Activated CD4-positive, alpha-beta T cell treated with anti-CD3 and anti-CD28 coated beads, Interleukin-2, amount 10 ng/mL, durations not matched to agents 24 days and 14 days (primary cell): Measurements from ENCODE around the gene FRS2. TPM values are rescaled to one million over a fixed set of nuclear protein-coding genes. Genes with fewer than 3 reads are reported as not detected.

Source experiments
- DNase-seq: peaks from one replicate; pipeline ENCODE4 v3.0.0; 2022
- H3K27ac Mint-ChIP-seq: one replicate; pipeline ENCODE4 v1.8.0; 2022; ENCODE audit warnings: mild to moderate bottlenecking, mixed read lengths
- H3K27me3 Mint-ChIP-seq: one replicate; pipeline ENCODE4 v1.8.0; 2022; ENCODE audit warnings: mixed read lengths
- H3K36me3 Mint-ChIP-seq: one replicate; pipeline ENCODE4 v1.8.0; 2022; ENCODE audit warnings: low read depth, mild to moderate bottlenecking, mixed read lengths
- H3K4me1 Mint-ChIP-seq: one replicate; pipeline ENCODE4 v1.8.0; 2021; ENCODE audit warnings: mixed read lengths
- H3K4me3 Mint-ChIP-seq: one replicate; pipeline ENCODE4 v1.8.0; 2022; ENCODE audit warnings: mild to moderate bottlenecking, moderate library complexity, mixed read lengths
- H3K9me3 Mint-ChIP-seq: one replicate; pipeline ENCODE4 v1.8.0; 2021; ENCODE audit warnings: mixed read lengths
- intact Hi-C: fragments of 100-400 bp; cut with micrococcal nuclease; formaldehyde crosslinking; loops from one replicate; pipeline ENCODE4 v1.15.1; 2023
- total RNA-seq: library from RNA; stranded (reverse); gene quantifications from 2 replicates; pipeline ENCODE4 v1.2.3, GENCODE V29; 2022

The FRS2 gene
- total RNA-seq, 1 donor from 2014 or later: 13.6 TPM

- intact Hi-C loops: loop anchor here (5.0 kb wide), 1 partner anchor 35 kb away; no protein-coding TSS in a partner anchor
- H3K4me1 Mint-ChIP-seq: peaks cover 14% of the 10 kb centered on the region
- peak overlapping the region; percentile 9 for H3K27ac Mint-ChIP-seq
- H3K27me3 Mint-ChIP-seq: no peaks in the 10 kb centered on the region
- no peak overlapping the region for H3K4me3 Mint-ChIP-seq
- H3K36me3 Mint-ChIP-seq: peaks cover 2% of the 10 kb centered on the region
- no peaks in the 10 kb centered on the region for H3K9me3 Mint-ChIP-seq
- peak; percentile 65 for DNase-seq
Observed at GRCh38 chr12:69497308-69498026, 27.3 kb downstream of the FRS2 start.

- Mint-ChIP-seq H3K9me3 (no peaks in the 10 kb centered on the region), H3K4me1 (peaks cover 14% of the 10 kb centered on the region), H3K36me3 (peaks cover 4% of the 10 kb centered on the region), H3K27ac (no peak overlapping the region), H3K27me3 (no peaks in the 10 kb centered on the region), H3K4me3 (no peak overlapping the region)
- DNase-seq: no peak
- intact Hi-C loops: no loop called here
Observed at GRCh38 chr12:69500631-69501030, 30.4 kb downstream of the FRS2 start.

GRCh38 chr12:69501154-69501895 lies 31.1 kb downstream of the FRS2 start:
- Mint-ChIP-seq H3K36me3 (peaks cover 4% of the 10 kb centered on the region), H3K27ac (no peak overlapping the region), H3K4me3 (no peak overlapping the region), H3K27me3 (no peaks in the 10 kb centered on the region), H3K4me1 (peaks cover 14% of the 10 kb centered on the region), H3K9me3 (no peaks in the 10 kb centered on the region)
- intact Hi-C loops: no loop called here
- DNase-seq: no peak

- intact Hi-C loops: no loop called here
- Mint-ChIP-seq H3K27ac (no peak overlapping the region), H3K36me3 (peaks cover 6% of the 10 kb centered on the region), H3K9me3 (no peaks in the 10 kb centered on the region), H3K4me1 (peaks cover 5% of the 10 kb centered on the region), H3K27me3 (no peaks in the 10 kb centered on the region), H3K4me3 (no peak overlapping the region)
- DNase-seq: no peak
Observed at GRCh38 chr12:69502345-69503081, 32.3 kb downstream of the FRS2 start.

GRCh38 chr12:69508091-69508490 lies 37.9 kb downstream of the FRS2 start:
- H3K36me3 Mint-ChIP-seq: peaks cover 4% of the 10 kb centered on the region
- H3K4me1 Mint-ChIP-seq: peaks cover 9% of the 10 kb centered on the region
- H3K9me3 Mint-ChIP-seq: no peaks in the 10 kb centered on the region
- intact Hi-C loops: no loop called here
- DNase-seq: no peak
- no peak overlapping the region for H3K27ac Mint-ChIP-seq
- no peaks in the 10 kb centered on the region for H3K27me3 Mint-ChIP-seq
- no peak overlapping the region for H3K4me3 Mint-ChIP-seq

- DNase-seq: no peak
- intact Hi-C loops: no loop called here
- H3K27ac Mint-ChIP-seq: no peak overlapping the region
- H3K36me3 Mint-ChIP-seq: peaks cover 4% of the 10 kb centered on the region
- H3K27me3 Mint-ChIP-seq: no peaks in the 10 kb centered on the region
- H3K4me3 Mint-ChIP-seq: no peak overlapping the region
- peaks cover 11% of the 10 kb centered on the region for H3K4me1 Mint-ChIP-seq
- no peaks in the 10 kb centered on the region for H3K9me3 Mint-ChIP-seq
Observed at GRCh38 chr12:69508621-69509020, 38.4 kb downstream of the FRS2 start.

- Mint-ChIP-seq H3K9me3 (no peaks in the 10 kb centered on the region), H3K36me3 (peaks cover 5% of the 10 kb centered on the region), H3K4me1 (peaks cover 14% of the 10 kb centered on the region), H3K4me3 (no peak overlapping the region), H3K27me3 (no peaks in the 10 kb centered on the region), H3K27ac (no peak overlapping the region)
- intact Hi-C loops: no loop called here
- DNase-seq: no peak
Observed at GRCh38 chr12:69509308-69509736, 39.1 kb downstream of the FRS2 start.

- Mint-ChIP-seq H3K9me3 (no peaks in the 10 kb centered on the region), H3K27ac (no peak overlapping the region), H3K4me1 (peaks cover 20% of the 10 kb centered on the region), H3K27me3 (no peaks in the 10 kb centered on the region), H3K4me3 (no peak overlapping the region), H3K36me3 (peaks cover 6% of the 10 kb centered on the region)
- intact Hi-C loops: no loop called here
- no peak for DNase-seq
Observed at GRCh38 chr12:69509904-69510827, 40.0 kb downstream of the FRS2 start.

GRCh38 chr12:69511016-69511415 lies 40.8 kb downstream of the FRS2 start:
- DNase-seq: no peak
- H3K36me3 Mint-ChIP-seq: peaks cover 6% of the 10 kb centered on the region
- H3K4me3 Mint-ChIP-seq: no peak overlapping the region
- peaks cover 23% of the 10 kb centered on the region for H3K4me1 Mint-ChIP-seq
- H3K9me3 Mint-ChIP-seq: no peaks in the 10 kb centered on the region
- H3K27me3 Mint-ChIP-seq: no peaks in the 10 kb centered on the region
- no peak overlapping the region for H3K27ac Mint-ChIP-seq
- intact Hi-C loops: no loop called here

- Mint-ChIP-seq H3K36me3 (peaks cover 4% of the 10 kb centered on the region), H3K27me3 (no peaks in the 10 kb centered on the region), H3K27ac (no peak overlapping the region), H3K4me3 (no peak overlapping the region), H3K4me1 (peaks cover 23% of the 10 kb centered on the region), H3K9me3 (no peaks in the 10 kb centered on the region)
- intact Hi-C loops: no loop called here
- no peak for DNase-seq
Observed at GRCh38 chr12:69511469-69512267, 41.5 kb downstream of the FRS2 start.

GRCh38 chr12:69512820-69513219 lies 42.6 kb downstream of the FRS2 start:
- intact Hi-C loops: no loop called here
- H3K27me3 Mint-ChIP-seq: no peaks in the 10 kb centered on the region
- peaks cover 23% of the 10 kb centered on the region for H3K4me1 Mint-ChIP-seq
- peaks cover 4% of the 10 kb centered on the region for H3K36me3 Mint-ChIP-seq
- no peak overlapping the region for H3K27ac Mint-ChIP-seq
- no peaks in the 10 kb centered on the region for H3K9me3 Mint-ChIP-seq
- DNase-seq: no peak
- no peak overlapping the region for H3K4me3 Mint-ChIP-seq

- peaks cover 23% of the 10 kb centered on the region for H3K4me1 Mint-ChIP-seq
- no peaks in the 10 kb centered on the region for H3K27me3 Mint-ChIP-seq
- DNase-seq: no peak
- no peak overlapping the region for H3K4me3 Mint-ChIP-seq
- H3K27ac Mint-ChIP-seq: no peak overlapping the region
- H3K36me3 Mint-ChIP-seq: peaks cover 4% of the 10 kb centered on the region
- intact Hi-C loops: no loop called here
- no peaks in the 10 kb centered on the region for H3K9me3 Mint-ChIP-seq
Observed at GRCh38 chr12:69513297-69513696, 43.1 kb downstream of the FRS2 start.

- Mint-ChIP-seq H3K9me3 (no peaks in the 10 kb centered on the region), H3K27me3 (no peaks in the 10 kb centered on the region), H3K27ac (no peak overlapping the region), H3K4me3 (no peak overlapping the region), H3K4me1 (peaks cover 21% of the 10 kb centered on the region), H3K36me3 (peaks cover 4% of the 10 kb centered on the region)
- DNase-seq: no peak
- intact Hi-C loops: no loop called here
Observed at GRCh38 chr12:69514111-69514510, 43.9 kb downstream of the FRS2 start.
